GM19324 (cell line): ENCODE results near the gene POU3F1.

Experiments
- ATAC-seq: cut with Tn5 transposase; IDR thresholded peaks from one replicate; pipeline ENCODE4 v1.9.1; 2021; ENCODE audit warnings: mild to moderate bottlenecking, moderate library complexity; ENCODE audit not compliant: unreplicated experiment, low FRiP score

POU3F1 gene

DNA sequence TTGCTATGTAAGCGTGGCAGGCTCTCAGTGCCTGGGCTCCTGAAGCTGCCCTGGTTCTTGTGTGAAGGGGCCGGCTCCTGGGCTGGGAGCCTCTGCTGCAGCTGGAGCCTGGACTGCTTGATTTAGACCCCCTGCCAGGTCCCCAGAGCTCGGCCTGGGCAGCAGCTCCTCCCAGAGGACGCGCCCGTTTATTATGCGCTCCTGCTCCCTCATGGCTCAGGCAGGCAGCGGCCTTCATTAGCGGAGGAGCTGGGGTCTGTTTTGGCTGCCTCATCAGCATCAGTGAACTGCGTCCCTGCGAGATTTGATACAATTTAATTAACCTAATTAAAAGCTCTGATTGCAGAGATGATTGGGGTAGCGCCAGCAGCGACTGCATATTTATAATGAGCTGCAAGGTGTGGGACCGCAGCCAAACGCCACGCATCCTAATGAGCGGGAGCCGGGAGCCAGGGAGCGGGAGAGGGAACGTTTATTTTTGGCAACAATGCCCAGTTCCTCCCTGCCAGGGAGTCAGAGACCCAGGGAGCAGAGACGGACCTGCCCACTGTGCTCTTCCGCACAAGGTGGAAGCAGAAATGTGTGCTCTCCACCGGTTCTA, 17.4 kb downstream of the POU3F1 start:
- ATAC-seq, result no peak

DNA sequence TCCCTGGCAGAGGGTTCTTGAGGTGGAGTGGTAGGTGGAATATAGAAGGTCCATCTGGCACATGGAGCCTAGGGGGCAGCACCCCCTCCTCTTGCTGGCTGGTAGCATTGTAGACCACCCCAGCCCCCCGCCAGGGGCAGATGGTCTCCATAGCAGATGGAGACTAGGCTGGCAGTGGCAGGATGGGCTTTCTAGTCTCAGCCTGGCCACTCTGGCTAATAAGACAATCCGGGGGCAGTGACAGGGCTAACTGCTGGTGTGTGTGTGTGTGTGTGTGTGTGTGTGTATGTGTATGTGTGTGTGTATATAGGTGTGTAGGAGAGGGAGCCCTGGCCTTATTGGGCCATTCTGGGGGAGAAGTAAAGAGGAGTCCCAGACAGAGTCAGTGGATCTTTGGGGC, 17.9 kb downstream of the POU3F1 start:
- no peak for ATAC-seq

DNA sequence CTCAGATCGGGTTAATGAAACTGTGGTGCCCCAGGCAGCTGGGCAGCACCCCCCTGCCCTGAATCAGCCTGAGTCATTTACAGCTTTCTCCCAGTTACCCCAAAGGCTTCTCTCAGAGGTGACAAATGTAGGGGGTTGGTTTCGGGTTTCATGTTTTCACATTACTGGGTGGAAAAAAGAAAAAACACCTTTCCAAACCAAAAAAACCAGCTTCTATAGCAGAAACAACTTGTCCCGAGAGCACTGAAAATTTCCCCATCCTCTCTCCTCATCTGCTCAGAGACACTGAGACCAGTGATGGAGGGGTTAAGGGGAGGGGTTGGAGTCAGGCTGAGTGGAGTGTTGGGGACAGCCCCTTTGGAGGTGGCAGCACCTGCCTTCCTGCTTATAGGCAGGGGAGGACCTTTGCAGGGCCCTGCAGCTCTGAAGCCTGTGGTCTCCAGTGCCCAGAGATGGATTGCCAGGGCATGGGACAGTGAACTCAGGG, 18.4 kb downstream of the POU3F1 start:
- ATAC-seq, result peak; percentile 62

DNA sequence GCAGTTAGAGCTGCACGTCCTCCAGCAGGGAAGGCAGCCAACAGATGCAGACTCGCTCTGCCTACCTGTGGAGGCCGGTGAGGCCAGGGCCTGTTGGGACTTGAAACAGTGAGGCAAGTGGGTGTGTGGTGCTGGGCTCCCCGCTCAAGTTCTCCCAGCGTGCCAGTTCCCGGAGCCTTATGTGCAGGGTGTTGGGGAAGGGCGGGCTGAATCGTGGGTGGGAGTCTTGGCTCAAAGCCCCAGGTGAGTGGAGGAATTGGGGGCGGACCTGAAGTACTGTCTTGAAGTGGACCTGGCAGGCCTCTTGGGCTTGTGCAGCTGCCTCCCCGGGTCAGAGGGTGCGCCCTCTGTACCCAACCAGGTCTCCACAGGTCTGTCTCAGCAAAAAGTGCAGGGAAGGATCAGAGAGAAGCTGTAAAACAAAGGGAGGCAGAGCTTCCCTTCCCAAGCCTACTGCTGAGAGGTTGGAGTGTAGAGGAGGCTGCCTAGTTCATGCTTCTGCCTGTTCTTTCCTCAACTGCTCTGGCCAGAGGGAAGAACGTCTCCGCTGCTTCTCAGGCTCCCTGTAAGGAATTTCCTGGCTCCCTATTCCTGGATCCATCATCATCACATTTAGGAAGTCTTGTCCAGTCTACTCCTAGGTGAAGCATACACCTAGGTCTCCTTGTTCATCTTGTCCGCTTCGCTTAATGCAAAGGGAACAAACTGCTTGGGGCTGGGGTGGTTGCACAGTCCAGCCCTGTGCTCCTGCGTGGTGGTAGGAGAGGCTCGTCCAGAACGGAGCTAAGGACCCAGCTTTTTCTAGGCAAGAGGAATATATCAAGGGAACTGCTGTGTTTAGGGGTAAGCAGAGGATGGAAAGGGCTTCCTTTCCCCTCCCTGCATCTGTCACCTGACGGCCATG, 19.1 kb downstream of the POU3F1 start:
- ATAC-seq, result no peak

DNA sequence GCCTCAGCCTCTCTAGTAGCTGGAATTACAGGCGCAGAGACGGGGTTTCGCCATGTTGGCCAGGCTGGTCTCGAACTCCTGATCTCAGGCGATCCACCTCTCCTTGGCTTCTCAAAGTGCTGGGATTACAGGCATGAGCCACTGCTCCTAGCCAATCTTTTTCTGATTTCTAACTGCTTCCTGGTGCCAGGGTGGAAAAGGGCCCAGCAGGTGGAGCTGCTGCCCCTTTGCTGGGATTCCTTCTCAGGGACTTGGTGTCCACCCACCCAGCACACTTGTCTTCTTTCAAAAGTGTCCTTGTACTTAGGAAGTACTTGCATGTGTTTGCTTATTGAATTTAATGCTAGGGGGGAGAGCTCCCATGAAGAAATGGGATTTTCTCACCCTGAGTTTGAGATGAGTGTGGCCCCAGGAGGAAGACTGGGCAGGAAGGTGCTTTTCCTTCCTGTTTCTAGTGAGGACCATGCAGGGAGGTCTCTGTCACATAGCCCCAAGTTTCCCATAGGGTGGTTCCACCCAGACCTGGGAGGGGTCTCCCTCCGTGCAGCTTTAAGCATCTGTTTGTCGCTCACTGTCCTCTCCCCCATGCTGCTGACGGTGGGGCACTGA, 19.9 kb downstream of the POU3F1 start:
- no peak for ATAC-seq

DNA sequence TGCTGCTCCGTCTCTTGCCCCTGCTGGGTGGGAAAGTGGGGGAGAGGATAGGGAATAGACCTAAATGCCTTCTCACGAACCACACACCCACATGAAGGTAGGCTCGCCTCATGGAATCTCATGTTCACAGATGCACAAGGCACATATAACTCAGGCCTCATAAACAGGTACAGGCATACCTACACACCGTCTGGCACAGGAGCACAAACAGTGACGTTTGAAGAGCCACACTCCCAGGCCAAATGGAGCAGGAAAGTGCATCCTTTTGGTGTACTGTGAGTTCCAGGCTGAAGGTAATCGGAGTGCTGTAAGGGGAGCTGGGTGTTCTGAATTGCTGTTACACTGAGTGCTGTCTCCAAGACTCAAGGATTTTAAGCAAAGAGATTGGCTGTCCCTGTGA, 20.9 kb downstream of the POU3F1 start:
- no peak for ATAC-seq

DNA sequence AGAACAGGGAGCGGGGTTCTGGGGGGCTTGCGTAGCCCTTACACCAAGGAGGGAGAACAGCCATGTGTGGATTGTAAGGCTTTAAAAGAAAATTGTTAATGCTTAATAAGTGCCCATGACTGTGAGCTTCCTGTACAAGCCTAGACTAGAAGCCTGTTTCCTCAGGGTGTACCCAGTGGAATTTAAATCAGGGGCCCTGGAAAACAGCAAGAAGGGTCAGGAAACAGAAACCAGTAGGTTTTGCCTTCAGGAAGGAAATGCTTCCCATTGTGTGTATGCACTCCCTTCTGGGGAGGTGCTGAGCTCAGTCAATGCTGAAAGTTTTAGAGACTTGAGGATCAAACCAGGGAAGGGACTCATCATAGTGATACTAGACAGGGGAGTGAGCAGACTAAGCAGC, 21.4 kb downstream of the POU3F1 start:
- ATAC-seq, result no peak

DNA sequence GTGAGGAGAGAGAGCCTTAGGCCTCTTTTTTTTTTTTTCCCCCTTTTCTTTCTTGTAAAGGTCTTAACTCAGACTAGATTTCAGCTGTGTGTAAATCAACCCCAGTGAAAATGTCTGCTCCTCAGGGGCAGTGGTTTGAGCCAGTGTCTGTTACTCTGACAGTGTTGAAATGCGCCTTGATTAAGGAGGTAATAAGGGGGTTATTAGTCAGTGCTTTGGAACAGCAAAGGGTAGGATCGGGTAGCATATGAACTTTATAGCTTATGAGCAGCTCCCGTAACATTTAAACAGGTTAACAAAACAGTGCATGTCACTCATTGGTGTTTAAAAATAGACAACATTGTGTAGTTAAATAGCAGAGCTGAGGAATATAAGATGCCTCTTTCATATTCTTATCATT, 23.8 kb downstream of the POU3F1 start:
- no peak for ATAC-seq

DNA sequence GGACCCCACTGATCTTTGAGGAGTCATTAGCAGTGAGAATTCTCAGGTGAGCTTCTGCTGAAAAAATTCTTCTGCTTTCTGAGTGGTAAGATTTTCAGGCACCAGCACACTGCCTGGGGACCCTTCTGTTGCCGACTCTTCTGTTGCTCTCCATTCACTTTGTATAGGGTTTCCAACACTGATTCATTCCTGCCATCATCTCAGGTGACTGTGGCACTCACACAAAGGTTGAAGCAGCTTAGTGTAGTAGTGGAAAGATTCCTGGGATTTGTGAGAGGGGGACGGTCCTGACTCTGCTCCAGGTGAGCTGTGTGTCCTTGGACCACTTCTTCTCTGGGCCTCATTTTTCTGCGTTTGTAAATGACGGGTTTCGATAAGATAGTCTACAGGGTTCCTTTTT, 24.6 kb downstream of the POU3F1 start:
- ATAC-seq, result no peak

DNA sequence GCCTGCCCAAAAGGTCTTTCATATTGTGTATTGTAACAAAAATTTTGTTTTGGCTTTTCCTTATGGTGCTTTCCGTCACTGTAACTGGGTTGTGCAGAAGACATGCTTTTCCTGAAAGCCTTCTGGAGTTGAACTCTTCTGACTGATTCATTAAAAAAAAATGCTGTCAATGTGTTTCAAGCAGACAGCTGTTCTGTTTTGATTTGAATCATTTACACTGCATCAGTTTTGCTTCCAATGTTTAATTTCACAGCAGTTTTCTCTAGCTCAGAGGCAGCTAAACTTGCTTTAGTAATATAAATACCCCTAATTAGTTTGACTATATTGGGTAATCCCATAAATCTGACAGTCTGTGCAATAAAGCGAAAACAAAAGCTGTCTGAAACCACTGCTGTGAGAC, 26.2 kb downstream of the POU3F1 start:
- no peak for ATAC-seq

DNA sequence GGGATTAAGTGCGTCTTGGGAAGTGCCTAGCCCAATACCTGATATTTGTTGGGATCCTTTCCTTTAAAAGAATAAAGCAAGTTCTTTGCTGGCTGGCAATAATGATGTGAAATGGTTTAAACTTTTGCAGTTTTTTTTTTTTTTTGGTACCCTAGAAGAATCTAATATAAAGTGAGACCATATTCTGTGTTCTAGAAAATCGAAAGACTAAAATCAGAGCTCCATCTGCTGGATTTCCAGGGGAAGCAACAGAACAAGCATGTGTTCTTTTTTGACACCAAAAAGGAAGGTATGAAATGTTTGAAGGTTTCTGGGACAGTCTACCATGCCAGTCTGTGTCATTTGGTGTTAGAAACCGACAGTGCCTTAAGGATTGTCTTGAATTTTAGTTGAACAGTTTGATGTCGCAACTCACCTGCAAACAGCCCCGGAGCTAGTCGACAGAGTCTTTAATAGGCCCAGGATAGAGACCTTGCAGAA, 27.7 kb downstream of the POU3F1 start:
- ATAC-seq, result no peak

DNA sequence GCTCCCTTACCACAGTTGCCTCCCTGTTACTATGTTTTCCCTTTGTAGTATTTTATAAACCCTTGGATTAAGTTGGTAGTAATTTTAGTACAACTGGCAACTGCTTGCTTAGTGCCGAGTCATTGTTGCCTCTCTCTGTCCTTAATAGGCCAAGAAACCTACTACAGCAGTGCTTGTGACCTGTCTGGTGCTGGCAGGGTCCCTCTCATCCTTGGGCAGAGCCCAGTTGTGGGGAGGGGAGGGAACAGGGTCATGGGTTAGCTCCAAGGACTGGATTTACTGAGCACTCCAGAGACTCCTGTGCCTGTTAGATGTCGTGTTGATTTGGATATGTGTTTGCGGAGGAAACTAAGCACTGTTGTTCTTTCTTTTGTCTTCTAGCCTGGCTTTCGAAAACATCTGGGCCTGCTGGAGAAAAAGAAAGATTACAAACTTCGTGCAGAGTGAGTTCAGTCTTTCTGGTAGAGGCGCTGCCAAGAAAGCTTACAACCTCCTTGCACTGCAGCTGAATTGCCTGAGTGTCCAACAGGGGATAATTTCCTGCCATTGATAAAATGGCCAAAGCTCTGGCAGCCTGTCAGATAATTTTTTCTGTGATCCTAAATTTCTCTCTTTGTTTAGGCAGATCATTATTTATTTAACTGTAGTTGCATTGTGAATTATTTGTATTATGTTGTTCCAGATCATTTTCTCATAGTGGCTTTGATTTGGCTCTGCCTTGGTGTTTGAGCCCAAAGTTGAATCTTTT, 30.4 kb downstream of the POU3F1 start:
- ATAC-seq, result no peak

DNA sequence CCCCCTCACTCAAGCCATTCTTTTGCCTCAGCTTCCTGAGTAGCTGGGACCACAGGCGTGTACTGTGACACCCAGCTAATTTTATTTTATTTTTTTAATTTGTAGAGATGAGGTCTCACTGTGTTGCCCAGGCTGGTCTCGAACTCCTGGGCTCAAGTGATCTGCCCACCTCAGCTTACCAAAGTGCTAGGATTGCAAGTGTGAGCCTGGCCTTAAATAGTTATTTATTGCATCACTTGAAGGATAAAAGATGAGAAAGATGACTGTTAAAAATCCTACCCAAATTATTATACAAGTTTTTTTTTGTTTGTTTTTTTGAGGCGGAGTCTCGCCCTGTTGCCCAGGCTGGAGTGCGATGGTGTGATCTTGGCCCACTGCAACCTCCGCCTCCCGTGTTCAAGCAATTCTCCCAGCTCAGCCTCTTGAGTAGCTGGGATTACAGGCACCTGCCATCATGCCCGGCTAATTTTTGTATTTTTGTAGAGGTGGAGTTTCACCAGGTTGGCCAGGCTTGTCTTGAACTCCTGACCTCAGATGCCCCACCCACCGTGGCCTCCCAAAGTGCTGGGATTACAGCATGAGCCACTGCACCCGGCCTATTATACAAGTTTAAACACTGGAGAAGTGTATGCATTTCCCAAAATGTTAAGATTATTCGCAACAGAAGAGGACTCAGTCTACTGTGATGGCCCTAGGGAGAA, 31.7 kb downstream of the POU3F1 start:
- no peak for ATAC-seq

DNA sequence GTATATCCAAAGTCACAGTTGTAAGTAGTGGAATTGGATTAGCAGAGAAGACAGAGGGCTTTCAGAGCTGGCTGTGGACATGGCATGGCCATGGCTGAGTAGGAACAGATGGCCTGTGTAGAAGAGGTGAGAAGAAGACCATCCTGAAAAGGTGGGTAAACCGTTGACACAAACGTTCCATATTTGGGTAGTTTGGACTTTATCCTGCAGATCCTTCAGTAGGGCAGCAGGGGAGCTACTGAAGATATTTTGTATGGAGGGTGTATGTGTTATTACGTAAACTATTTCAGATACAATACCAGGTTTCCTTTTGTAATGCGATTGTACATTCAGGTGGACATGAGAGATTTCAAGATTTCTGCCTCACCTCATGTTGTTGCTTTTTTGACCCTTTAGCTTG, 32.4 kb downstream of the POU3F1 start:
- no peak for ATAC-seq

DNA sequence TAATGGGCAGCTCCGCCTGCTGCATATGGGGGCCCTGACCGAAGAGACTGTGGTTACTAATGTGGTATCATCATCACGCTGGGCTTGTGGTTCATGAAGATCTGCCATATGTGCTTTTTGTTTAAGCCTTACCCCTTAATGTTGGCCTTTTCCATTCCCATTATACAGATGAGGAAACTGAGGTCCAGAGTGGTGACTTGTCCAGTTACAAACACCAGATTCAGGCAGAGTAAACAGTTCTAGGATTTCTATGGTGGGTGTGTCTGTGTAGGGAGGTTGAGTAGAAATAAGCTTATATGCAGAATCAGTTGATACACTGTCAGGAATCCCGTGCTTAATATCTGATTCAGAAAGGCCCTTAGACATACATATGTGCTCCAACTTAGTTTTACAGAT, 33.4 kb downstream of the POU3F1 start:
- ATAC-seq, result no peak

DNA sequence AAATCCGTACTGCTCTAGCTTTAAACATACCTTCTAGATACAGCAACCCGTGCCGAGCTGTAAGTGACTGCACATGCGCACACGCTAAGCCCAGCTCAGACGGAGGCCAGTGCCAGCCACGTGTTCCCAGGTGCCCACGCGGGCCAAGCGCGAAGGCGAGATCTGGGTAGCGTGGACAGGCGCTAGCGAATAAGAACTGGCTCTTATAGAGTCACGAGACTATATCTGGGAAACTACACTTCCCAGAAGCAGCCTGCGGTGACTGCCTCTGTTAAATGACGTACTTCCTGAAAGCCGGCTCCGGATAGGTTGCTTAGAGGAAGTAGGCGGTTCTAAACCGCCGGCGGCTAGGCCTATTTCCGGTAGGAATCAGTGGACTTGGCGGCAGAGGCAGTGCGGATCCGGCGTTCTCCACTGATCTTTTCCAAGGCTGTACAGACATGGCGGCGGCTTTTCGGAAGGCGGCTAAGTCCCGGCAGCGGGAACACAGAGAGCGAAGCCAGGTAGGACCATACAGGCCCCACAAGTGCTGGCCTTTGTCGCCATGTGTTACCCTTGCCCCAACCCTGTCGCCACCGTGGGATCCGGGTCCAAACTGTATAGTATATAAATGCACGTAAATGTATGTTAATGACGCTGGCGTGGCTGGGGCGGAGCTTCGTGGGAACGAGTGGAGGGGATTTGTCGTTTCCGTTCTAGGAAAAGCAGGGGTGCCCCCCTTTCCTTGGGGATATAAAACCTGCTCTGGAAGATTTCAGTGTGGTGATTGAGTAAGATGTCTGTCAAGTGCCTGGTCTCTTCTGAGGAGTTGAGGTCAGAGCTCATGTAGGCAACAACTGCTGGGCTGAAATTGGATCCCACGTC, 34.0 kb downstream of the POU3F1 start, which contains the start of gene UTP11:
Gene UTP11, plus strand, starts transcription at position 372 of the 864 bp plus-strand sequence. Its CDS starts 69 bp downstream, at position 441.
- ATAC-seq, result peak; percentile 90

DNA sequence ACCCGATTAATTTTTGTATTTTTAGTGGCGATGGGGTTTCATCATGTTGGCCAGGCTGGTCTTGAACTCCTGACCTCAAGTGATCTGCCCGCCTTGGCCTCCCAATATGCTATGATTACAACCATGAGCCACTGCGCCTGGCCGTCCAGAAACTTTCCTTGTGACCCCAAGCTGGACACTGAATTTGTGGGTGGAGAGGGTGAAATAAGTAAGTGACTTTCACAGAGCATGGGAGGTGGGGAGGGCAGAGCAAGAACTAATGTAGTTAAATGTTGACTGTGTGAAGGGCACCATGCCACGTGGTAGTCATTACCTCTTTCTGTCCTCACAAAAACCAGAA, 36.8 kb downstream of the POU3F1 start:
- no peak for ATAC-seq

DNA sequence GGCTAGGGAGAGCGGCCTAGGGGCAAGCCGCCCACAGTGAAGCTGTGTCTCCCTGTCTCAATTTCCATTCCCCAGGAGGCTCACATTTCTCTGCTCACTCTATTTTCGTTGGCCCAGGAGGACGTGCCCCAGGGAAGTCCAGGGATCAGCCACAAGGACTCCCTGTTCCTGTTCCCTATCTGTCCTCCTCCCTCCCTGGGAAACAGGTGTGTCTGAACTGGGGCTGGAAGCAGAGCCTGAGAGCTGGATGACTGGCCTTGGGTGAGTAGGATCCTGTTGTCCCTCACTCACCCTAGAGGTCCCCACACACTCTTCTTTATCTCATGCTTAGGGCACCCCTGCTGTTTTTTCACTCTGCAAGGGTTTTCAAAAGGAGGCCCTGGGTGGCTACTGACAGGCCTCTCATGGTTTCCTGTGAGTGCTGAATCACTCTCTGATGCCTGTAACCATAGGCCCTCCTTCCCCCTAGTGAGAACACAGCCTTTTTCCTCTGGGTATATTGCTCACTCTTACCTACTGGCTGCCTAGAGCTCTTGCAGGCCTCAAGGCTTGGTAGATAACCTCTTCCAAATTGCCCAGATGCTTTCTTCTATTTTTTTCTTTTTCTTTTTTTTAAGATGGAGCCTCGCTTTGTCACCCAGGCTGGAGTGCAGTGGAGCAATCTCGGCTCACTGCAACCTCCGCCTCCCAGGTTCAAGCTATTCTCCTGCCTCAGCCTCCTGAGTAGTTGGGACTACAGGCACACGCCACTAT, 37.3 kb downstream of the POU3F1 start:
- ATAC-seq, result no peak
